Lung (tissue), 12 donors: ENCODE results near the gene LUM. TPM values are rescaled to one million over a fixed set of nuclear protein-coding genes. Genes with fewer than 3 reads are reported as not detected.

Experiments
- ATAC-seq: fragments of 200-7000 bp; cut with Tn5 transposase; one replicate; pipeline ENCODE4 v1.9.1; 2020; ENCODE audit warnings: moderate number of reproducible peaks; ENCODE audit not compliant: insufficient read depth, low FRiP score
- DNase-seq, 3 donors: peaks; one replicate each; pipeline ENCODE4 v3.0.0-alpha.2; 2013 to 2017
- H3K27ac ChIP-seq, 2 donors: one replicate each; pipeline ENCODE4 v1.5.1; 2013; ENCODE audit warnings: mild to moderate bottlenecking in 2 of 2, moderate library complexity in 2 of 2, control low read depth in 1 of 2, inconsistent platforms in 1 of 2, low read depth in 1 of 2, low read length in 1 of 2
- H3K27me3 ChIP-seq, 3 donors: one replicate each; pipeline ENCODE4 v1.5.1; 2013; ENCODE audit warnings: low read length in 2 of 3; ENCODE audit not compliant: control insufficient read depth in 3 of 3, insufficient read depth in 3 of 3
- H3K36me3 ChIP-seq, 4 donors: one replicate each; pipeline ENCODE4 v1.5.1; 2013; ENCODE audit warnings: low read length in 4 of 4, mild to moderate bottlenecking in 1 of 4, moderate library complexity in 1 of 4; ENCODE audit not compliant: control insufficient read depth in 4 of 4, insufficient read depth in 4 of 4
- H3K4me1 ChIP-seq, 5 donors: one replicate each; pipeline ENCODE4 v1.5.1; 2013; ENCODE audit warnings: low read length in 5 of 5, mild to moderate bottlenecking in 2 of 5, moderate library complexity in 1 of 5; ENCODE audit not compliant: control insufficient read depth in 5 of 5, insufficient read depth in 5 of 5
- H3K4me3 ChIP-seq: one replicate; pipeline ENCODE4 v1.5.1; 2013; ENCODE audit warnings: mild to moderate bottlenecking, control low read depth, moderate library complexity
- H3K9ac ChIP-seq, 2 donors: one replicate each; pipeline ENCODE4 v1.5.1; 2013; ENCODE audit warnings: low read length in 2 of 2, control low read depth in 1 of 2; ENCODE audit not compliant: insufficient read depth in 1 of 2
- H3K9me3 ChIP-seq, 4 donors: one replicate each; pipeline ENCODE4 v1.5.1; 2013; ENCODE audit warnings: low read length in 3 of 4, mild to moderate bottlenecking in 1 of 4, moderate library complexity in 1 of 4; ENCODE audit not compliant: control insufficient read depth in 4 of 4, insufficient read depth in 3 of 4
- CTCF ChIP-seq: IDR thresholded peaks from 2 replicates; pipeline ENCODE4 v1.5.1; 2012; ENCODE audit warnings: mild to moderate bottlenecking; ENCODE audit errors: control extremely low read depth, extremely low read depth
- WGBS, 2 donors: extraction: QIAGEN DNeasy Blood & Tissue Kit; methylation state at CpG; one replicate each; pipeline ENCODE4 v1.1.7; 2013; 5-methylcytosine and 5-hydroxymethylcytosine counted together
- polyA plus RNA-seq, 2 donors: library from polyadenylated mRNA; stranded (reverse); fragments of 200-250 nt; gene quantifications; one replicate each; pipeline ENCODE4 v1.2.1, GENCODE V29; 2013
- total RNA-seq, 2 donors: library from RNA; depleted of rRNA in 1 of 2; stranded (reverse); fragments of >200 nt in 1 of 2; gene quantifications; one replicate each; pipeline ENCODE4 v1.2.1, GENCODE V29; 2014 to 2021
- donor health status: control.
- donor health status: control.
- donor health status: Bipolar disorder and iron deficiency.
- donor health status: healthy.
- donor health status: DM: yes; HTN: yes; CAD: no.

Gene LUM
- total and polyA plus RNA-seq, 4 donors = 74.5 to 593 (median 218) TPM

- peak overlapping the region in 1 of 2 donors; percentile 36 for H3K9ac ChIP-seq
- TF ChIP-seq CTCF = no peak
- H3K27me3 ChIP-seq = no peaks in the 10 kb centered on the region
- H3K4me3 ChIP-seq = no peak overlapping the region
- H3K4me1 ChIP-seq = peaks cover 0 to 11% (median 2%) of the 10 kb centered on the region in 5 donors
- ATAC-seq (no peak), DNase-seq (peak; percentile 76 to 95 (median 88))
- no peak overlapping the region for H3K27ac ChIP-seq
- H3K9me3 ChIP-seq = no peaks in the 10 kb centered on the region
- H3K36me3 ChIP-seq = no peaks in the 10 kb centered on the region
- 67 to 85% methylated on average over 4 of the region's 4 CpGs for WGBS, 2 donors
Observed at GRCh38 chr12:91053951-91054715, 57.2 kb downstream of the LUM start.

Other genes starting within 250 kb of the LUM start
- gene CCER1, start 156.3 kb downstream of the LUM start, total RNA-seq = not detected
- gene CCER1, start 156.3 kb downstream of the LUM start, polyA plus RNA-seq = not detected
- gene EPYC, start 106.5 kb downstream of the LUM start, total RNA-seq = under 1 TPM in 1 of 2 donors, not detected in 1; 0.31 TPM
- gene EPYC, start 106.5 kb downstream of the LUM start, polyA plus RNA-seq = under 1 TPM in 1 of 2 donors, not detected in 1; 0.05 TPM
- gene KERA, start 53.5 kb downstream of the LUM start, total RNA-seq = under 1 TPM in 1 of 2 donors, not detected in 1; 0.26 TPM
- not detected for gene KERA, start 53.5 kb downstream of the LUM start, polyA plus RNA-seq
- 1,000 to 10,000 TPM in 1 of 2 donors, 100 to 1,000 TPM in 1; 590 to 1,047 TPM for gene DCN, start 71.3 kb upstream of the LUM start, total RNA-seq
- gene DCN, start 71.3 kb upstream of the LUM start, polyA plus RNA-seq = 100 to 1,000 TPM; 178 to 429 TPM